ENCODE data around the gene SMIM26. TPM values are rescaled to one million over a fixed set of nuclear protein-coding genes. Genes with fewer than 3 reads are reported as not detected.
A peak's percentile ranks its signal among the peaks of the same experiment; 100 is the strongest.

SMIM26 gene
- total RNA-seq, 1 donor from 2014 or later: 186 TPM

DNA sequence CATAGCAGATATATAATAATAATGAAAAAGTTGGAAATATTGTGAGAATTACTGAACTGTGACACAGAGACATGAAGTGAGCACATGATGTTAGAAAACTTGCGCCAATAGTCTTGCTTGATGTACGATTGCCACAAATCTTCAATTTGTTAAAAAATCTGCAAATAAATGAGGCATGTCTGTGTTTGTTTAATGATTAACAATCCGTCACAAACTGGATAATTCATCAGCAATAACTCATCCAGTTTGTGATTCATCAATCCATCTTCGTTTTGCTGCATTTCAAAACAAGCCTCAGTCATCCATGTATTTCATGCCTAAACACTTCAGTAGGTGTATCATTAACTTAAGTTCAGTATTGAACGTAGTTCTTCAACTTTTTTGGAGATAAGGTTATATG, 25.5 kb upstream of the SMIM26 start:
- peak; percentile 99 for DNase-seq (ENCODE audit: low read depth)
- Histone ChIP-seq H3K4me3 (ENCODE audit: low read depth, low read length) (no peak overlapping the region), H3K27me3 (ENCODE audit: control insufficient read depth, insufficient read depth, low read length) (no peaks in the 10 kb centered on the region), H3K36me3 (ENCODE audit: control insufficient read depth, insufficient read depth, low read length) (peaks cover 17% of the 10 kb centered on the region)
- FAIRE-seq: no peak
- TF ChIP-seq, protein P1, sequence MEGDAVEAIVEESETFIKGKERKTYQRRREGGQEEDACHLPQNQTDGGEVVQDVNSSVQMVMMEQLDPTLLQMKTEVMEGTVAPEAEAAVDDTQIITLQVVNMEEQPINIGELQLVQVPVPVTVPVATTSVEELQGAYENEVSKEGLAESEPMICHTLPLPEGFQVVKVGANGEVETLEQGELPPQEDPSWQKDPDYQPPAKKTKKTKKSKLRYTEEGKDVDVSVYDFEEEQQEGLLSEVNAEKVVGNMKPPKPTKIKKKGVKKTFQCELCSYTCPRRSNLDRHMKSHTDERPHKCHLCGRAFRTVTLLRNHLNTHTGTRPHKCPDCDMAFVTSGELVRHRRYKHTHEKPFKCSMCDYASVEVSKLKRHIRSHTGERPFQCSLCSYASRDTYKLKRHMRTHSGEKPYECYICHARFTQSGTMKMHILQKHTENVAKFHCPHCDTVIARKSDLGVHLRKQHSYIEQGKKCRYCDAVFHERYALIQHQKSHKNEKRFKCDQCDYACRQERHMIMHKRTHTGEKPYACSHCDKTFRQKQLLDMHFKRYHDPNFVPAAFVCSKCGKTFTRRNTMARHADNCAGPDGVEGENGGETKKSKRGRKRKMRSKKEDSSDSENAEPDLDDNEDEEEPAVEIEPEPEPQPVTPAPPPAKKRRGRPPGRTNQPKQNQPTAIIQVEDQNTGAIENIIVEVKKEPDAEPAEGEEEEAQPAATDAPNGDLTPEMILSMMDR (IDR thresholded peaks at IDR 0.05; ENCODE audit: insufficient read depth, low read length, severe bottlenecking): no peak

DNA sequence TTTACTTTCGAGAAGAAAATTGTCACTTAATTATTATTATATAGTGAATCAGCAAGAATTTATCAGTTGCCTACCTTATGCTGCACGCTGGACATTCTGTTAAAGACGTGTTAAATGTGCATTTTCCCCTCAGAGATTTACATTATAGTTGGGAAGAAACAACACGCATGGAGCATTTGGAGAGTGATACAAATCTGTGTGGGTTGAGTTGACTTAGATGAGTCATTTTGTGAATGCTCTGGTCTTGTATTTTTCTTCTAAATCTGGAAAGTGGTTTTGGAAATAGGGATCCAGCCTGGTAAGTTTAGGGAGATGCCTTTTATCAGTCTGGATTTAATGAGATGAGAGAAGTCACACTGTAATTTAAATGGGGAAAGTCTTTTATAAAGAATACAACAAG, 24.0 kb upstream of the SMIM26 start:
- no peak for FAIRE-seq

DNA sequence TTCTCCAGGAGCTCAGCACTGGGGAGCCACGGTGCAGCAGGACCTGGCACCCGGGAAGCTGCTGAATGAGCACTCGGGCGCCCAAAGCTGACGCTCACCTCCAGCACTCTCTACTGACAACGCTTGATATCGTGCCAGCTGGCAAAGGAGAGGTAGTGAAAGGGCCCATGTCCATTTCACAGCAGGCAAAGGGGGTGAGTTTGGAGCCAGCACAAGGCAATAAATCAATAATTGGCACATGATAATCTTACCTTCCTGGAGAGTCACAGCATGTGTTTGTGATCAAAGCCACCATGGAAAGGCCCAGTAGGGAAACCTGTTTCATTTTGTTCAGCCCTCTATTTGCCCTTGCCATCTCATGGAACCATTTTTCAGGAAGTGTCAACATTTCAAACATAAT, 23.3 kb upstream of the SMIM26 start:
- TF ChIP-seq, protein P1 (IDR thresholded peaks at IDR 0.05; ENCODE audit: insufficient read depth, low read length, severe bottlenecking): no peak
- H3K4me3 ChIP-seq (ENCODE audit: low read depth, low read length): no peak overlapping the region
- peaks cover 28% of the 10 kb centered on the region for H3K36me3 ChIP-seq (ENCODE audit: control insufficient read depth, insufficient read depth, low read length)
- FAIRE-seq: no peak
- H3K27me3 ChIP-seq (ENCODE audit: control insufficient read depth, insufficient read depth, low read length): no peaks in the 10 kb centered on the region
- DNase-seq (ENCODE audit: low read depth): no peak

More for the DNA sequence above, 24.0 kb upstream of the SMIM26 start:
- H3K4me3 ChIP-seq (ENCODE audit: low read depth, low read length): no peak overlapping the region
- no peaks in the 10 kb centered on the region for H3K27me3 ChIP-seq (ENCODE audit: control insufficient read depth, insufficient read depth, low read length)
- TF ChIP-seq, protein P1 (IDR thresholded peaks at IDR 0.05; ENCODE audit: insufficient read depth, low read length, severe bottlenecking): no peak
- peak; percentile 39 for DNase-seq (ENCODE audit: low read depth)
- peaks cover 25% of the 10 kb centered on the region for H3K36me3 ChIP-seq (ENCODE audit: control insufficient read depth, insufficient read depth, low read length)

DNA sequence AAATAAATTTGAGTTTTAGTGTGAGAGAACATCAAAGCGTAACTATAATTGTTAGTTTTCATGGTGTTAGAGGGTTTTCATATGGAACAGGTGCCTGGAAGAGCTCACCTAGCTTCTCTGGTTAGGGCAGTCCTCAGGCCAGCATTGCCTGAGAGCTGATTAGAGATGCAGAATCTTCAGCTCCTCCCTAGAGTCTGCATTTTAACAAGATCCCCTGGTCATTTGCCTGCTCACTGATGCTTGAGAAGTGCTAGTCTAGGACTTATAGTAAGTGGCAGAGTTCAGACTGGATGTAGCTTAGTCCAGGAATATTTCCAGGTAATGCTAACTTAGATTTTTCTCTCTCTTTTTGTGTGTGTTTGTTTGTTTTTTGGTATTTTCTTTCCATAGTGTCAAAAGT, 21.7 kb upstream of the SMIM26 start:
- Histone ChIP-seq H3K4me3 (ENCODE audit: low read depth, low read length) (no peak overlapping the region), H3K36me3 (ENCODE audit: control insufficient read depth, insufficient read depth, low read length) (peaks cover 30% of the 10 kb centered on the region), H3K27me3 (ENCODE audit: control insufficient read depth, insufficient read depth, low read length) (no peaks in the 10 kb centered on the region)
- FAIRE-seq (no peak), DNase-seq (ENCODE audit: low read depth) (no peak)
- TF ChIP-seq, protein P1 (IDR thresholded peaks at IDR 0.05; ENCODE audit: insufficient read depth, low read length, severe bottlenecking): no peak

DNA sequence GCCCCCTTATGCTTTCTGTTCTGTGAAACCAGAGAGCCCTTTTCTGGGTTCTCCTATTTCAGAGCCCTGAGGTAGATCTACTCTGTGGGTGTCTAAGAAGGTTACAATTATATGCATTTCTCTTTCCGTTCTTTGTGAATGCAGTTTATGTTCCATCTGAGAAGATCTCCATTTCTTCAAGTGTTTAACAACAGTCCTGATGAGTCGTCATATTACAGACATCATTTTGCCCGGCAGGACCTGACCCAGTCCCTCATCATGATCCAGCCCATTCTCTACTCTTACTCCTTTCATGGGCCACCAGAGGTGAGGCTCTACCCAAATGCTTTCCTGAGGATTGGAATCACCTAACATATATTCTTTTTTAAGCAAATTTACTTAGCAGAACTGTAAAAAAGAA, 18.8 kb upstream of the SMIM26 start:
- Histone ChIP-seq H3K4me3 (ENCODE audit: low read depth, low read length) (no peak overlapping the region), H3K27me3 (ENCODE audit: control insufficient read depth, insufficient read depth, low read length) (no peaks in the 10 kb centered on the region), H3K36me3 (ENCODE audit: control insufficient read depth, insufficient read depth, low read length) (peaks cover 27% of the 10 kb centered on the region)
- FAIRE-seq (no peak), DNase-seq (ENCODE audit: low read depth) (no peak)
- TF ChIP-seq, protein P1 (IDR thresholded peaks at IDR 0.05; ENCODE audit: insufficient read depth, low read length, severe bottlenecking): no peak

DNA sequence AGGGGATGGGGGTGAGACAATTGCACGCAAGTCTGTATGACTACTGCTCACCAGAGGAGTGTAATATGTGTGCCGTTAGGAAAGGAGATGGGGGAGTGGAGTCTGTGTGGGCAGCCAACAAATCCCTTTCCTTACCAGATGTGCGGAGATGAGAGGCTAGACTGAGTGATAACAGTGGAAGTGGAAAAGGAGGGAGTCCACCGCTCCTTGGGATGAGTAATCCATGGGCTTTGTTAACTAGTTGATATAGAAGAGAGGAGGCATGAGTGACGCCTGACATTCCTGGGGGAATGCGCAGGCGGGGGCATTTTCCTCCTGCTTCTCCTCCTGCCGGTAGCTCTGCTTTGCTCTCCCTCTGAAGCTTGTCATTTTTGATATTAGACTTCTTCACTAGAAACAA, 13.5 kb upstream of the SMIM26 start:
- Histone ChIP-seq H3K36me3 (ENCODE audit: control insufficient read depth, insufficient read depth, low read length) (peaks cover 16% of the 10 kb centered on the region), H3K27me3 (ENCODE audit: control insufficient read depth, insufficient read depth, low read length) (no peaks in the 10 kb centered on the region), H3K4me3 (ENCODE audit: low read depth, low read length) (no peak overlapping the region)
- FAIRE-seq (no peak), DNase-seq (ENCODE audit: low read depth) (no peak)
- TF ChIP-seq, protein P1 (IDR thresholded peaks at IDR 0.05; ENCODE audit: insufficient read depth, low read length, severe bottlenecking): no peak

Measured in bronchial epithelial cell (primary cell).